GM12878 (cell line): ENCODE measurements around the gene RNASE7. TPM values are rescaled to one million over a fixed set of nuclear protein-coding genes. Genes with fewer than 3 reads are reported as not detected.

ENCODE experiments used
- ATAC-seq: fragments of 200-7000 bp; cut with Tn5 transposase; 3 replicates; pipeline ENCODE4 v1.9.1; 2020; ENCODE audit warnings: mild to moderate bottlenecking, moderate library complexity
- BruUV-seq: library from RNA; stranded (reverse); fragments of 400-500 nt; replicated peaks from 2 replicates; lab custom pipeline; 2021; lab: Mats Ljungman, UMichigan
- CTCF ChIA-PET: fragments of 300-600 bp; sonication (Branson Sonifier 250); formaldehyde crosslinking; extraction: SDS; loops from one replicate; lab custom pipeline; 2021; ENCODE audit warnings: inconsistent platforms; lab: Yijun Ruan, JAX
- POLR2A ChIA-PET: fragments of 350-600 bp; formaldehyde crosslinking; extraction: SDS; loops from one replicate; lab custom pipeline; 2021; ENCODE audit warnings: inconsistent platforms; lab: Charles Lee
- RAD21 ChIA-PET: fragments of 300-600 bp; sonication (Branson Sonifier 250); formaldehyde crosslinking; loops from one replicate; lab custom pipeline; 2023; ENCODE audit warnings: antibody characterized with exemption; ENCODE audit not compliant: unreplicated experiment; lab: Charles Lee
- SMC1A ChIA-PET: fragments of 300-600 bp; sonication (Branson Sonifier 250); formaldehyde crosslinking; loops from one replicate; lab custom pipeline; 2023; ENCODE audit not compliant: unreplicated experiment, uncharacterized antibody; lab: Charles Lee
- DNase-seq: peaks from one replicate; pipeline ENCODE4 v3.0.0-alpha.2; 2011; ENCODE audit warnings: low read depth, low spot score
- FAIRE-seq: peaks from 3 replicates; lab custom pipeline; 2011; peaks lifted over from hg19 to GRCh38; lab: Jason Lieb, UNC
- H2AFZ ChIP-seq: 2 replicates; pipeline ENCODE4 v1.6.0; 2011; ENCODE audit warnings: low read depth, low read length, control low read depth; ENCODE audit not compliant: control insufficient read depth
- H3K27ac ChIP-seq: 2 replicates; pipeline ENCODE4 v1.5.1; 2011; ENCODE audit warnings: control low read depth; ENCODE audit not compliant: control insufficient read depth, insufficient read depth
- H3K27me3 ChIP-seq, 2 experiments: replicated peaks in 1 of 2; 2 replicates each; pipeline versions ENCODE4 v1.6.0 to v1.6.1; 2011; ENCODE audit warnings: low read length in 1 of 2; ENCODE audit not compliant: control insufficient read depth in 2 of 2, insufficient read depth in 2 of 2
- H3K36me3 ChIP-seq, 2 experiments: 2 replicates each; pipeline ENCODE4 v1.5.1; 2011; ENCODE audit warnings: low read length in 1 of 2; ENCODE audit not compliant: control insufficient read depth in 2 of 2, insufficient read depth in 2 of 2
- H3K4me1 ChIP-seq: 2 replicates; pipeline ENCODE4 v1.6.1; 2011; ENCODE audit warnings: mild to moderate bottlenecking, low read length, moderate library complexity, mixed read lengths; ENCODE audit not compliant: control insufficient read depth, insufficient read depth
- H3K4me2 ChIP-seq: 2 replicates; pipeline ENCODE4 v1.6.0; 2011; ENCODE audit warnings: control low read depth; ENCODE audit not compliant: control insufficient read depth, insufficient read depth
- H3K4me3 ChIP-seq: fragments of 200-600 bp; sonication (generic); 2 replicates; pipeline ENCODE4 v1.5.1; 2016
- H3K79me2 ChIP-seq: 2 replicates; pipeline ENCODE4 v1.6.0; 2011; ENCODE audit warnings: low read length; ENCODE audit not compliant: control insufficient read depth, insufficient read depth
- H3K9ac ChIP-seq: 2 replicates; pipeline ENCODE4 v1.8.0; 2011; ENCODE audit warnings: low read length, control low read depth, mixed read lengths; ENCODE audit not compliant: control insufficient read depth, insufficient read depth
- H3K9me3 ChIP-seq: replicated peaks from 3 replicates; pipeline ENCODE4 v1.5.1; 2011; ENCODE audit warnings: mild to moderate bottlenecking, low read length; ENCODE audit not compliant: control insufficient read depth, insufficient read depth
- H4K20me1 ChIP-seq: 2 replicates; pipeline ENCODE4 v1.6.0; 2011; ENCODE audit not compliant: control insufficient read depth, insufficient read depth
- ATF7 ChIP-seq: fragments of 450-650 bp; IDR thresholded peaks from 2 replicates; pipeline ENCODE4 v1.6.1; 2016; ENCODE audit warnings: low read depth, mild to moderate bottlenecking
- CHD2 ChIP-seq: IDR thresholded peaks from 2 replicates; pipeline ENCODE4 v1.6.1; 2011; ENCODE audit warnings: low read depth, low read length, improper control_type of control experiment, borderline replicate concordance
- MTA3 ChIP-seq: IDR thresholded peaks from 2 replicates; pipeline ENCODE4 v1.6.1; 2012; ENCODE audit warnings: low read length, inconsistent platforms, borderline replicate concordance
- POU2F2 ChIP-seq: IDR thresholded peaks from 3 replicates; pipeline ENCODE4 v1.6.1; 2011; ENCODE audit warnings: low read depth, mild to moderate bottlenecking, low read length, borderline replicate concordance
- RAD21 ChIP-seq: IDR thresholded peaks from 2 replicates; pipeline ENCODE4 v1.6.1; 2011; ENCODE audit warnings: mild to moderate bottlenecking, low read depth, low read length, moderate library complexity; ENCODE audit not compliant: insufficient read depth
- RCOR1 ChIP-seq: conservative IDR thresholded peaks from 2 replicates; pipeline ENCODE4 v1.6.1; 2012; ENCODE audit warnings: low read depth, low read length, improper control_type of control experiment
- WGBS: methylation state at CpG from one replicate; pipeline ENCODE4 v1.1.6; 2016; ENCODE audit warnings: low lambda C conversion rate; ENCODE audit not compliant: insufficient replicate concordance, insufficient coverage; ENCODE audit errors: missing lambda C conversion rate; 5-methylcytosine and 5-hydroxymethylcytosine counted together
- in situ Hi-C: fragments of 300-500 bp; cut with MboI; formaldehyde crosslinking; loops from 9 replicates; pipeline ENCODE4 v1.14.3; 2018; ENCODE audit warnings: mixed read lengths
- intact Hi-C: fragments of 100-400 bp; cut with micrococcal nuclease; formaldehyde crosslinking; loops from one replicate; pipeline ENCODE4 v1.14.2; 2022; ENCODE audit not compliant: unreplicated experiment
- polyA plus RNA-seq, 11 experiments: library from polyadenylated mRNA; depleted of rRNA in 4 of 11; unstranded in 6 of 11; stranded (reverse) in 5 of 11; fragments of >200 nt; fragmentation: Nextera tagmentation in 4 of 11; fragmentation: Illumina TruSeq in 1 of 11; extraction: Ambion mirVana in 4 of 11; extraction: Trizol in 1 of 11; gene quantifications; 1 replicate in 1 of 11; 2 replicates in 10 of 11; pipeline versions ENCODE4 v1.2.1 to v1.2.3, GENCODE V29; 2011 to 2016; ENCODE audit warnings: inconsistent platforms in 2 of 11, missing spikeins in 2 of 11, low read depth in 1 of 11
- total RNA-seq, 4 experiments: library from RNA; depleted of rRNA in 3 of 4; stranded (reverse); fragments of >200 nt in 3 of 4; fragmentation: Illumina TruSeq in 1 of 4; extraction: Trizol in 1 of 4; gene quantifications; 2 replicates each; pipeline versions ENCODE4 v1.2.1 to v1.2.3, GENCODE V29; 2013 to 2021
- TF ChIP-seq, protein P1 (sequence below): fragments of 450-650 bp; IDR thresholded peaks from 2 replicates; pipeline ENCODE4 v1.6.1; 2017; ENCODE audit warnings: mild to moderate bottlenecking
- TF ChIP-seq, protein P2 (sequence below): fragments of 450-650 bp; formaldehyde crosslinking; IDR thresholded peaks from 2 replicates; pipeline ENCODE4 v1.5.0; 2022; ENCODE audit warnings: mild to moderate bottlenecking, missing genetic modification characterization
- TF ChIP-seq, protein P3 (sequence below): fragments of 450-650 bp; IDR thresholded peaks from 2 replicates; pipeline ENCODE4 v1.6.1; 2016; ENCODE audit warnings: mild to moderate bottlenecking
- TF ChIP-seq, protein P4 (sequence below): IDR thresholded peaks from 2 replicates; pipeline ENCODE4 v1.6.1; 2012; ENCODE audit warnings: improper control_type of control experiment, low read depth, low read length; ENCODE audit not compliant: insufficient replicate concordance

RNASE7 gene
- total and polyA plus RNA-seq, 10 of the 15 experiments (the other 5 are each of a cell fraction or from before 2014, with no cell fraction given): not detected

DNA sequence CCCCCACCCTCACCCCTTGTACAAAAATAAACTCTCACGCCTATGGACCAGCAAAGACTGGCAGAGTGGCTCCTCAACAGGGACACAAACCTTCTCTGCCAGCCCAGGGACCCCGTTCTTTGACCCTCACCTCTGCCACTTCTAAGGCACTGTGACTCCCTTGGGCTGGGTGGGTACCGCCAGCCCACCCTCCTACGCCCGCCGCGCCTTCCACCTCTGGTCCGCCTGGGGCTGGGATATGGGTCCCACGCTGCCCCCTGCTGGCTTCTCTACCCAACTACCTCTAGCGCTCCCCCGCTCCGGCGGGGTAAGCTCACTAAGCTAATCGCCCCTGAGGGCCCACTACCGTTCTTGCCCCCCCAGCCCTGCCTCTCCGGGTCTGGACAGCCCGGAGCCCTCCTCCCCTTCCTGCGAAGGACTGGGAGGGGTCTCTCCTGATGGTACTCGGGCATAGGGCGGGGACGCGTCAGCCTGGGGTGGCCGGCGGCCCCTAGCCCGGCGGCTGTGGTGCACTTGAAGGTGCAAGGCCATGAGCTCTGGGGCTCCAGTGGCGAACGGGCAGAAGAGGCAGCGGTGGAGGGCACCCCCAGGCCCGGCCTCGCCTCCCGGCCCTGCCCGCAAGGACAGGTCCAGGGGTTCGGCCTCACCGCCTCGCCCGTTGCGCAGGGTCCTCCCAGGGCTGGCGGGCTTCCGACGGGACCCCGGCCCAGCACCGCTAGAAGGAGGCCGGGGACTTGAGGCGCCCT, 48.2 kb downstream of the RNASE7 start:
- SMC1A ChIA-PET: interaction anchor here (1.3 to 2.6 kb wide), 3 partner anchors 15 to 75 kb away, joined by 4 to 10 read pairs (median 7); no protein-coding TSS in a partner anchor
- ATAC-seq (no peak), FAIRE-seq (no peak), DNase-seq (no peak)
- Histone ChIP-seq H2AFZ (no peak overlapping the region), H3K36me3 (no peaks in the 10 kb centered on the region), H3K4me1 (no peaks in the 10 kb centered on the region), H3K79me2 (no peaks in the 10 kb centered on the region), H3K9me3 (no peaks in the 10 kb centered on the region), H3K4me3 (no peak overlapping the region), H3K27ac (no peak overlapping the region), H3K4me2 (no peak overlapping the region), H3K9ac (no peak overlapping the region), H3K27me3 (no peaks in the 10 kb centered on the region), H4K20me1 (no peaks in the 10 kb centered on the region)
- in situ Hi-C loops (no loop called here), intact Hi-C loops (no loop called here)
- POLR2A ChIA-PET: no interaction called here
- no TSS peak for BruUV-seq
- RAD21 ChIA-PET: interaction anchor here (1.1 to 2.7 kb wide), 4 partner anchors 14 to 75 kb away, joined by 3 to 12 read pairs (median 9); no protein-coding TSS in a partner anchor
- CTCF ChIA-PET: interaction anchor here (0.6 to 5.6 kb wide), 8 partner anchors 13 to 77 kb away, joined by 3 to 61 read pairs (median 8); partner anchors contain the start of genes ARHGEF40 and TMEM253
- 82% methylated on average over 25 of the region's 45 CpGs for WGBS
- TF ChIP-seq, protein P1, sequence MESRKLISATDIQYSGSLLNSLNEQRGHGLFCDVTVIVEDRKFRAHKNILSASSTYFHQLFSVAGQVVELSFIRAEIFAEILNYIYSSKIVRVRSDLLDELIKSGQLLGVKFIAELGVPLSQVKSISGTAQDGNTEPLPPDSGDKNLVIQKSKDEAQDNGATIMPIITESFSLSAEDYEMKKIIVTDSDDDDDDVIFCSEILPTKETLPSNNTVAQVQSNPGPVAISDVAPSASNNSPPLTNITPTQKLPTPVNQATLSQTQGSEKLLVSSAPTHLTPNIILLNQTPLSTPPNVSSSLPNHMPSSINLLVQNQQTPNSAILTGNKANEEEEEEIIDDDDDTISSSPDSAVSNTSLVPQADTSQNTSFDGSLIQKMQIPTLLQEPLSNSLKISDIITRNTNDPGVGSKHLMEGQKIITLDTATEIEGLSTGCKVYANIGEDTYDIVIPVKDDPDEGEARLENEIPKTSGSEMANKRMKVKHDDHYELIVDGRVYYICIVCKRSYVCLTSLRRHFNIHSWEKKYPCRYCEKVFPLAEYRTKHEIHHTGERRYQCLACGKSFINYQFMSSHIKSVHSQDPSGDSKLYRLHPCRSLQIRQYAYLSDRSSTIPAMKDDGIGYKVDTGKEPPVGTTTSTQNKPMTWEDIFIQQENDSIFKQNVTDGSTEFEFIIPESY: peak; percentile 100
- no peak for TF ChIP-seq RCOR1
- TF ChIP-seq, protein P2, sequence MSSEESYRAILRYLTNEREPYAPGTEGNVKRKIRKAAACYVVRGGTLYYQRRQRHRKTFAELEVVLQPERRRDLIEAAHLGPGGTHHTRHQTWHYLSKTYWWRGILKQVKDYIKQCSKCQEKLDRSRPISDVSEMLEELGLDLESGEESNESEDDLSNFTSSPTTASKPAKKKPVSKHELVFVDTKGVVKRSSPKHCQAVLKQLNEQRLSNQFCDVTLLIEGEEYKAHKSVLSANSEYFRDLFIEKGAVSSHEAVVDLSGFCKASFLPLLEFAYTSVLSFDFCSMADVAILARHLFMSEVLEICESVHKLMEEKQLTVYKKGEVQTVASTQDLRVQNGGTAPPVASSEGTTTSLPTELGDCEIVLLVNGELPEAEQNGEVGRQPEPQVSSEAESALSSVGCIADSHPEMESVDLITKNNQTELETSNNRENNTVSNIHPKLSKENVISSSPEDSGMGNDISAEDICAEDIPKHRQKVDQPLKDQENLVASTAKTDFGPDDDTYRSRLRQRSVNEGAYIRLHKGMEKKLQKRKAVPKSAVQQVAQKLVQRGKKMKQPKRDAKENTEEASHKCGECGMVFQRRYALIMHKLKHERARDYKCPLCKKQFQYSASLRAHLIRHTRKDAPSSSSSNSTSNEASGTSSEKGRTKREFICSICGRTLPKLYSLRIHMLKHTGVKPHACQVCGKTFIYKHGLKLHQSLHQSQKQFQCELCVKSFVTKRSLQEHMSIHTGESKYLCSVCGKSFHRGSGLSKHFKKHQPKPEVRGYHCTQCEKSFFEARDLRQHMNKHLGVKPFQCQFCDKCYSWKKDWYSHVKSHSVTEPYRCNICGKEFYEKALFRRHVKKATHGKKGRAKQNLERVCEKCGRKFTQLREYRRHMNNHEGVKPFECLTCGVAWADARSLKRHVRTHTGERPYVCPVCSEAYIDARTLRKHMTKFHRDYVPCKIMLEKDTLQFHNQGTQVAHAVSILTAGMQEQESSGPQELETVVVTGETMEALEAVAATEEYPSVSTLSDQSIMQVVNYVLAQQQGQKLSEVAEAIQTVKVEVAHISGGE (CRISPR knock-in tag): no peak
- TF ChIP-seq POU2F2: no peak
- TF ChIP-seq, protein P3, sequence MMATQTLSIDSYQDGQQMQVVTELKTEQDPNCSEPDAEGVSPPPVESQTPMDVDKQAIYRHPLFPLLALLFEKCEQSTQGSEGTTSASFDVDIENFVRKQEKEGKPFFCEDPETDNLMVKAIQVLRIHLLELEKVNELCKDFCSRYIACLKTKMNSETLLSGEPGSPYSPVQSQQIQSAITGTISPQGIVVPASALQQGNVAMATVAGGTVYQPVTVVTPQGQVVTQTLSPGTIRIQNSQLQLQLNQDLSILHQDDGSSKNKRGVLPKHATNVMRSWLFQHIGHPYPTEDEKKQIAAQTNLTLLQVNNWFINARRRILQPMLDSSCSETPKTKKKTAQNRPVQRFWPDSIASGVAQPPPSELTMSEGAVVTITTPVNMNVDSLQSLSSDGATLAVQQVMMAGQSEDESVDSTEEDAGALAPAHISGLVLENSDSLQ: no peak
- TF ChIP-seq CHD2: no peak
- peak; percentile 28; the same call in 1 of the 2 replicates for TF ChIP-seq RAD21
- TF ChIP-seq ATF7: no peak
- TF ChIP-seq, protein P4, sequence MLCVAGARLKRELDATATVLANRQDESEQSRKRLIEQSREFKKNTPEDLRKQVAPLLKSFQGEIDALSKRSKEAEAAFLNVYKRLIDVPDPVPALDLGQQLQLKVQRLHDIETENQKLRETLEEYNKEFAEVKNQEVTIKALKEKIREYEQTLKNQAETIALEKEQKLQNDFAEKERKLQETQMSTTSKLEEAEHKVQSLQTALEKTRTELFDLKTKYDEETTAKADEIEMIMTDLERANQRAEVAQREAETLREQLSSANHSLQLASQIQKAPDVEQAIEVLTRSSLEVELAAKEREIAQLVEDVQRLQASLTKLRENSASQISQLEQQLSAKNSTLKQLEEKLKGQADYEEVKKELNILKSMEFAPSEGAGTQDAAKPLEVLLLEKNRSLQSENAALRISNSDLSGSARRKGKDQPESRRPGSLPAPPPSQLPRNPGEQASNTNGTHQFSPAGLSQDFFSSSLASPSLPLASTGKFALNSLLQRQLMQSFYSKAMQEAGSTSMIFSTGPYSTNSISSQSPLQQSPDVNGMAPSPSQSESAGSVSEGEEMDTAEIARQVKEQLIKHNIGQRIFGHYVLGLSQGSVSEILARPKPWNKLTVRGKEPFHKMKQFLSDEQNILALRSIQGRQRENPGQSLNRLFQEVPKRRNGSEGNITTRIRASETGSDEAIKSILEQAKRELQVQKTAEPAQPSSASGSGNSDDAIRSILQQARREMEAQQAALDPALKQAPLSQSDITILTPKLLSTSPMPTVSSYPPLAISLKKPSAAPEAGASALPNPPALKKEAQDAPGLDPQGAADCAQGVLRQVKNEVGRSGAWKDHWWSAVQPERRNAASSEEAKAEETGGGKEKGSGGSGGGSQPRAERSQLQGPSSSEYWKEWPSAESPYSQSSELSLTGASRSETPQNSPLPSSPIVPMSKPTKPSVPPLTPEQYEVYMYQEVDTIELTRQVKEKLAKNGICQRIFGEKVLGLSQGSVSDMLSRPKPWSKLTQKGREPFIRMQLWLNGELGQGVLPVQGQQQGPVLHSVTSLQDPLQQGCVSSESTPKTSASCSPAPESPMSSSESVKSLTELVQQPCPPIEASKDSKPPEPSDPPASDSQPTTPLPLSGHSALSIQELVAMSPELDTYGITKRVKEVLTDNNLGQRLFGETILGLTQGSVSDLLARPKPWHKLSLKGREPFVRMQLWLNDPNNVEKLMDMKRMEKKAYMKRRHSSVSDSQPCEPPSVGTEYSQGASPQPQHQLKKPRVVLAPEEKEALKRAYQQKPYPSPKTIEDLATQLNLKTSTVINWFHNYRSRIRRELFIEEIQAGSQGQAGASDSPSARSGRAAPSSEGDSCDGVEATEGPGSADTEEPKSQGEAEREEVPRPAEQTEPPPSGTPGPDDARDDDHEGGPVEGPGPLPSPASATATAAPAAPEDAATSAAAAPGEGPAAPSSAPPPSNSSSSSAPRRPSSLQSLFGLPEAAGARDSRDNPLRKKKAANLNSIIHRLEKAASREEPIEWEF: no peak
- TF ChIP-seq MTA3: no peak
